GM19023 (cell line): ENCODE measurements around the gene SLC29A1.

ENCODE experiments used
- ATAC-seq: cut with Tn5 transposase; IDR thresholded peaks from one replicate; pipeline ENCODE4 v1.9.1; 2021; ENCODE audit warnings: mild to moderate bottlenecking, moderate library complexity; ENCODE audit not compliant: unreplicated experiment

Gene SLC29A1

DNA sequence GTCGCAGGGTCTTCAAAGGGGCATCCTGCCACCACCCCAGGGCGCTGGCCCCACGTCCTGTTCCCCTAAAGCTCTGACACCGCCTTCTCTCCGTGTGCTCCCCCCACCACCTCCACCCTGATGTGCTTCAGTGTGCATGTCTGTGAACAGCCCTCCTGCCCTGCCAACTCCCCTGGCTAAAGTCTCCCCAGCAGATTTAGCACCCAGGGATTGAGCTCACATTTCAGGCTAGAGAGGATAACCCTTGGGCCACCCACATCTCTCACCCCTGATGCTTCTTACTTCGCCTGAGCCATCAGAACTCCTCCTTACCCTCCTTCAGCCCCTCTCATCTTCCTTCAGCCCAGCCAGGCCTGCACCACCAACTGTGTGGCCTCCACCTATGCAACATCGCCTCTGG, 54.4 kb downstream of the SLC29A1 start:
- ATAC-seq = no peak

DNA sequence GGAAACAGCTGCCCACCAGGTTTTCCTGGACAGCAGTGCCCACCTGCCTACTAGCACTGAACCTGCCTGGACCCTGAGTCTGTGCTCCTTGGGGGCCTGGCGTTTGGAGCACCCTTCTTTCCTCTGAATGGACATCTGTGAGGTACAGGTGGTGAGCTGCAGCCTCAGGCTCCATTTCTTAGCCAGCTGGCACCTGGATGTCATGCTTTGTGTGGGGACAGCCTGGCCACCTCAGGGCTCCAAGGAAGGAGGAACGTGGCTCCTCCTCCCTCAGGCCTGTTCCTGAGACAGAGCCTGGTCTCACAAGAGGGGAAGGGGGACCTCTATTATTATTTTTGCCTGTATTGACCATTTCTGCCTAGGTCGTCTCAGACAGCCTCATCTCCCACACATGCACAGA, 54.9 kb downstream of the SLC29A1 start:
- ATAC-seq = no peak

DNA sequence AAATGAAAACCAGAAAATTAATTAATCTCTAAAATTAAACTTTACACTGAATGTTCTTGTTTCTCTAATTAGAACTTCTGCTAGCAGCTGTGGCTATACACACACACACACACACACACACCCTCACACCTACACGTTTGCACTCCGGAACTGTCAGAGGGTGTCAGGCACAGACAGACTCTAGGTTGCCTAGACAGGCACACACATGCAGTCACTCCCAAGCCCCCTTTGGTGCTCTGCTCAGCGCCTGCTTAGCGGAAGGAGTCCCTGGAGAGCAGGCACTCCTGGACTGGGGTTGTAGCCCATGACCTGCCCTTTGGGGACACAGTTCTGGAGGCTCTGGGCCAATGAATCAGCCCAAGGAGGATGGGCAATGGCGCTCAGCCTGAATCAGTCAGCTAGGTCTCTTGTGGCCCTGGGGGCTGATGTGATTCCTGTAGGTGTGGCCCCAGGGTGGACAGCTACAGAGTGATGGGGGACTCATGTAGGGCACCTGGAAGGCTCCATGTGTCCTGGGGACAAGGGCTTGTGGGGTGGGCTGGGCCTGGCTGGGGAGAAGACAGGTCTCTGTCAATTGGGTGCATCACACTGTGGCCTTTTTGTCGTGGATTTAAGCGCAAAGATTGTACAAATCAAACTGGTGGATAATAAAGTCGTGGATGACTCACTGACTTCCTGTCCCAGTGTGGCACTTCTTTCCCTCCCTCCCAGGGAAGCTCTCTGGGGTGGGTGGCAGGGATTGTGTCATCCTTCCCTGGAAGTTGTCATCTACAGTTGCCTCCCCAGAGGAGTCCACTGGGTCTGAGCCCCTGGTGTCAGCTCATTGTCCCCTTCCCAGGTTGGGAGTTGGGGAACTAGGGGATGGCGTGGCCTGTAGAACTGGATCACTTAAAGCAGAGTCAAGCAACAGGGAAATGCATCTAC, 55.6 kb downstream of the SLC29A1 start:
- ATAC-seq = no peak
